Bone marrow (tissue), 2 donors: ENCODE data around the gene MCTP1.

ENCODE experiments used
- DNase-seq, 2 donors: peaks; one replicate each; lab custom pipeline; 2025; lab: John Stamatoyannopoulos, UW

MCTP1 gene

GRCh38 chr5:94945656-94946055 lies 339.2 kb downstream of the MCTP1 start:
- DNase-seq: no peak

- no peak for DNase-seq
Observed at GRCh38 chr5:94944160-94944559, 340.7 kb downstream of the MCTP1 start.

DNA sequence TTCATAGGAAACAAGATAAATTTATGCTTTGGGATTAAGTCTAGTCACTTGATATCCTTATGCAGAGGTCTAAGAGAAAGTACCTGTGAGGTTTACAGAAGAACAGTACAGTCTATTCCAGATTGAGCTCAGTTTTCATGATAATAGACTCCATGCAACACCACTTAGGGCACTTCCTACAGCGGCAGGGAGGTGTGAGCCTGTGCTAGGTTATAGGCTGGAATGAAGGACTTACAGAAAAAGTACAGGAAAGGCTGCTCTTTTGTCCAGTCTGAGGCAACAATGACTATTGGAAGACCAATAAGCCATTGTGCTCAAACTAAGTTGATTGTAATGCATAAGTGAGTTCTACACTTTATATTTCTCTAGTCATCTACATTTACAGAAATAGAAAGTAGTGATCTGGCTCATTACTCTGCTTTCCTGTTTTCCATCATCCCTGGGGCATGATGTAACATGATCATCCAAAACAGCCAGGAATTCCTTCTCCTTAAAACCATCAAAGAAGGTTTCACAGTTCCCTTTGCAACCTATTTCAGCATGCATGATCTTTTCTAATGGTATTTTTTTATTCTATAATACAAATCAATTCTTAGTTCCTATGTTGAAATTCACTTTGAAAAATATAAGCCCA lies 343.7 kb downstream of the MCTP1 start:
- DNase-seq: no peak

- no peak for DNase-seq
Observed at GRCh38 chr5:94932259-94932658, 352.6 kb downstream of the MCTP1 start.

GRCh38 chr5:94928891-94929290 lies 356.0 kb downstream of the MCTP1 start:
- DNase-seq: no peak

GRCh38 chr5:94920570-94920969 lies 364.3 kb downstream of the MCTP1 start:
- DNase-seq: no peak

DNA sequence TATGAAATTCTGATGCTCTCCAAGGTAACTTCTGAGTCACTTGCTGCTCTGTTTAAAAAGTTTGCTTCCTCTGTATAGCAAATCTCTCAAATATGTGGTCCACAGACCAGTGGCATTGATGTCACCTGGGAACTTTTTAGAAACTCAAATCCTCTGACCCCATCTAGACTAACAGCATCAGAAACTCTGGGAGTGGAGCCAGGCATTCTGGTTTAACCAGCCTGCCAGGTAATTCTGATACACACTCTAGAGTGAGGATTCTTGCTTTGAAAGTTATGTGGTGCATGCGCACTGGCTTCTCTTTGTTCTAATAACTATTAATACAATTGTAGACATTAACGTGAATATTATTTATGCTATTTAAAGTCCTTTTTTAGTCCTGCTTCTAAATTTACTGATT lies 368.3 kb downstream of the MCTP1 start:
- no peak for DNase-seq

- no peak for DNase-seq
Observed at GRCh38 chr5:94911276-94911675, 373.6 kb downstream of the MCTP1 start.

- DNase-seq: no peak
Observed at GRCh38 chr5:94910721-94911120, 374.2 kb downstream of the MCTP1 start.

DNA sequence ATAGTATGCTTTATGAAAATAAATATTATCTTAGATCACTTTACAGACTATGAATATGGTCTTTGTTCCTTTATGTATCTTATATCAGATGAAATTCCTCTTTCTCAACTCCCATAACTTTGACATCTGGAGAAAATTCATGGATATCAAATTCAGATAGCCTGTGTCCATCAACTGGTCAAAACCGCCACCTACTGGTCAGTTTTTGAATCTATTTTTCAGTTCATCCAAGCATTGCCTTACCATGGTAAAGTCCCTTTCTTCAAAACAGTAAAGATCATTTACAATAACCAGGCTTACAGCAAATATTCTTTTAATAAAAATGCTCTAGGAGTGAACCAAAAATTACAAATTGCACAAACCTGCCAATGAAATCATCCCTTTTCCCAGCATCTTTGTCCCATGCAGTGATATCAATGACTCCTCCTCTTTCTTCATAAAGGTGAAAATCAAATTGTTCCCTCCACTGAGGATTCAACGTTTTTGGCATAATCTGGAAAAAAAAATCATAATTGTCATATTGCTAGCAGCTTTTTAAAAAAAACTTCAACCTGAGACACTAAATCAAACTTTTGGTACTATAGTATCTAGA lies 375.9 kb downstream of the MCTP1 start:
- DNase-seq: no peak

- no peak for DNase-seq
Observed at GRCh38 chr5:94906750-94907149, 378.1 kb downstream of the MCTP1 start.

GRCh38 chr5:94903726-94904125 lies 381.2 kb downstream of the MCTP1 start:
- DNase-seq: no peak

- DNase-seq: no peak
Observed at GRCh38 chr5:94901191-94901979, 383.5 kb downstream of the MCTP1 start.

DNA sequence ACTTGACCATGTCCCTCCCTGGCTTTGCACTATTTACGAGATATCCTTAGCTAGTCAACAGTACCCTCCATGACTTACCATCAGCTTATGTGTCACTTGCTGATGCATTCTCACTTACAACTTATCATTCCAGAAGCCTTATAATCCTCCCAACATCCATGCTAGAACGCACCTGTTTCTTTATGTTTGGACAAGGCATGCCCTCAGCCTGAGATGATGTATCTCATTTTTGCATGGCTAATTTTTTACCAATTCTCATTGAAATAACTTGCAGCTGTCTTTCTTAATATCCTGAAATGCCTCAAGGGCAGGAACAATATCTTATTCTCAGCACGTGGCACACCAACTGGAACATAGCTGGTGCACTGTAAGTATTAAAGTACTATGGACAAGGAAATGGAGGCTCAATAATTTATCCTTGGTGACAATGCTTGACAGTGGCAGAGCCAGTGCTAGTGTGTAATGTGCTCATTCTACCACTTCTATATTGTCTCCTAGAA lies 384.8 kb downstream of the MCTP1 start:
- DNase-seq: no peak

- DNase-seq: no peak
Observed at GRCh38 chr5:94893412-94894135, 391.3 kb downstream of the MCTP1 start.

- DNase-seq: no peak
Observed at GRCh38 chr5:94891972-94892371, 392.9 kb downstream of the MCTP1 start.

DNA sequence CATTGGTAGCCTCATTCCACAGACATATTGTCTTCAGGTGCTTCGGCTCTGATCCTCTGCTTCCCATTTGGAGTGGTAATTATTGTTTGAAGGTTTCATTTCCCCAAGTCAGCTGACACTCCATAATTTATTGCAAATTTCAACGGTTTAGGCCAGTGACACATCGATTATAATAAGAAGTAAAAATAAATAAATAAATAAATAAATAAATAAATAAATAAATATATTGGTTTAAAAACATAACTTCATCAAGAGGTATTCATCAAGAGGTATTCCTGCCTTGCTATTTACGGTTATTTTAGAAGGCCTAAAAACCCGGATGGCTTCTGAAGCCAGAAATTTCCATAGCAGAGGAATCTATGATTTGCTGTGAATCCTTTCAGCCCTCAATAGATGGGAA lies 393.3 kb downstream of the MCTP1 start:
- DNase-seq: no peak

DNA sequence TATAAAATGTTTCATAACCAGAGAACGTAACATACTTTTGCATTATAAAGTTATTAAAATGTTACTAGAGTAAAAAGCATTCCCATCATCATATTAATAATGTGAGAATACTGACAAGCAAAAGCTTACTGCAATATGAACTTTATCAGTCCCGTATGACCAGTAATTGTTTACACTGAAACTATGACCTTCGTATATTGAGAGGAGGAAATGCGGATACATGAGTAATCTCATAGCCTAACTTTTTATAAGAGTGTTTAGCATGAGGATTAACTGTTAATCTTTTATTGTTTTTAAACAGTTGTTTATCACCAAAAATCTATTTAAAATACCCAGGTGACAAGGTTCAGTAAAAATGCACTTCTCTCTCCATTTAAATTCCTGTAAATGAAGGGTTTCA lies 394.0 kb downstream of the MCTP1 start:
- DNase-seq: no peak

- DNase-seq: no peak
Observed at GRCh38 chr5:94888674-94889073, 396.2 kb downstream of the MCTP1 start.

- DNase-seq: no peak
Observed at GRCh38 chr5:94885931-94886330, 399.0 kb downstream of the MCTP1 start.

DNA sequence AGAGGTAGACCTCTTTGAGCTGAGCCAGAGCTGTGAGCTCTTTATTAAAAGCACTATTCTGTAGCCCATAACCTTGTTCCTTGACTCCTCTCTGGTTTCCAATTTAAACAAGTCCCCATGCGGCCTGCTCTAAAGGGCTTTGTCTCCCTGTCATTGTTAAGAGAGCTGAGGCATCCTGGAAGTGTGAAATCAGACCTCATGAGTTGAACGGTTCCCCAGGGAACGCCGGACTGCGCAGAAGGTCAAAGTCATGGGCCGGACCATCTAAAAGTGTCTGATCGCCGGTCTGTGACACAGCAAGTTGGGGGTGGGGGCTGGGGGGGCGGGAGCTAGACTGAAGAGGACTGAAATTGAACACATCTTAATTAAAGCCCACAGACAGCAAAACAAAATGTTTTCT lies 400.6 kb downstream of the MCTP1 start:
- no peak for DNase-seq

DNA sequence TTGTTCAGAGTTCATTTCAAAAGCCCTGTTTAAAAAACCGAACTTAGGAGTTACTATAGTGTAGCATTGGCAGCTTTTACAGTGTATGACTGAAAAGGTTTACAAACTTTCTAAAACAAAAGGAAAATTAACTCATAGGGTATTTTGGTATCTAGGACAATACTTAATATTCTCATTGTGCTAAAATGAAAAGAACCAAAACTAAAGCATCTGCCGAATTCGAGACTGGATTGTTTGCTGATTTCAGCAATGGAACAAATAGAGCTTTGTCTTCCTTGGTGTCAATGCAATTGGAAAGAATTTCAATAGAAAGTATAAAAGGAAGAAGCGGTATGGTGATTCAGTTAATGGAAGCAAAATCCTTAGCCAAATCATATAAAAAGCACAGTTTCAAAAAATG lies 412.4 kb downstream of the MCTP1 start:
- DNase-seq: no peak
